HG03558 (cell line): ENCODE data around the gene TADA2A.
A peak's percentile ranks its signal among the peaks of the same experiment; 100 is the strongest.

ENCODE experiments used
- ATAC-seq: cut with Tn5 transposase; IDR thresholded peaks from one replicate; pipeline ENCODE4 v1.9.1; 2021; ENCODE audit warnings: moderate number of reproducible peaks; ENCODE audit not compliant: unreplicated experiment; ENCODE audit errors: extremely low read depth

Gene TADA2A, protein sequence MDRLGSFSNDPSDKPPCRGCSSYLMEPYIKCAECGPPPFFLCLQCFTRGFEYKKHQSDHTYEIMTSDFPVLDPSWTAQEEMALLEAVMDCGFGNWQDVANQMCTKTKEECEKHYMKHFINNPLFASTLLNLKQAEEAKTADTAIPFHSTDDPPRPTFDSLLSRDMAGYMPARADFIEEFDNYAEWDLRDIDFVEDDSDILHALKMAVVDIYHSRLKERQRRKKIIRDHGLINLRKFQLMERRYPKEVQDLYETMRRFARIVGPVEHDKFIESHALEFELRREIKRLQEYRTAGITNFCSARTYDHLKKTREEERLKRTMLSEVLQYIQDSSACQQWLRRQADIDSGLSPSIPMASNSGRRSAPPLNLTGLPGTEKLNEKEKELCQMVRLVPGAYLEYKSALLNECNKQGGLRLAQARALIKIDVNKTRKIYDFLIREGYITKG

DNA sequence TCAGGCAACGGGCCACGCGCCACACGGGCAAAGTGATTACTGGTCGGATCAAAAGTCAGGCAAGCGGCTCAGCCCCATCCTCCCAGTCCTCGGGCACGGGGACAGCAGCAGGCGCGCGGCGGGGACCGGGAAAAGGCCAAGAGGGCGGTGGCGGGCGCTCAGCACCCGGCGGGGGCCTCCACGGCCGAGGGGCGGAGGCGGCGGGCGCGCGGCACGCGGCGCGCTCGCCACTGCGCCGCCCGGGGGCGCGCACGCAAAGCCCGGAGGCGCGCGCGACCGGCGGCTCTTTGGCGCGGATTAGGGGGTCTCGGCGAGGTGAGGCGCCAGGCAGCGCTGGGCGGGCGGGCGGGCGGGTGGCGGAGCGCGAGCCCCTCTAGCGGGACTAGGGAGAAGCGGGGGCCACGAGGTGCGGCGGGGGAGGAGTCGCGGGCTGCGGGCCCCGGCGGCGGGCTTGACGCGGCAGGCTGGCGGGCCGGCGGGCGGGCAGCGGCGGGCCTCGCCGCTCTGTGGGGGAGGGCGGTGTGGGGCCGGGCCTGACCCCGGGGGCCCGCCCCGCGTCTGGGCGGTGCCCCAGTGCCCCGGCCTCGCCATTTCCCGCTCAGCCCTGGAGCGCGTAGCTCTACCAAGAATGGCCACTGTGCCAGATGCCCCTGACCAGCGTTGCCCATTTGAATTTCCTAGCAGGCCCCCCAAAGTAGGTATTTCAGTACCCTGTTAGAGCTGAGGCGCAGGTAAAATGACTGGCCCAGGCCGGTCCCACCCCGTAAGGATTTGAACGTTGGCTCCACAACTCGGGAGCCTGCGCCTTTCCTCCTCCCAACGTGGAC lies at the start of gene TADA2A, which contains the start of gene ACACA:
TSS of gene TADA2A (plus strand) at position 252 of the 827 bp plus-strand sequence. CDS start 4,480 bp downstream, outside the sequence.
TSS of gene ACACA (minus strand) at position 202 of the 827 bp plus-strand sequence. CDS start 537 bp downstream, outside the sequence.
- peak; percentile 74 for ATAC-seq

GRCh38 chr17:37358098-37358829 lies 48.4 kb upstream of the TADA2A start:
- no peak for ATAC-seq

- ATAC-seq, result peak; percentile 80
Measured at GRCh38 chr17:37358830-37359681, 47.6 kb upstream of the TADA2A start.

GRCh38 chr17:37359682-37360188 lies 47.0 kb upstream of the TADA2A start:
- ATAC-seq, result no peak

GRCh38 chr17:37360632-37361031 lies 46.1 kb upstream of the TADA2A start:
- ATAC-seq, result no peak

DNA sequence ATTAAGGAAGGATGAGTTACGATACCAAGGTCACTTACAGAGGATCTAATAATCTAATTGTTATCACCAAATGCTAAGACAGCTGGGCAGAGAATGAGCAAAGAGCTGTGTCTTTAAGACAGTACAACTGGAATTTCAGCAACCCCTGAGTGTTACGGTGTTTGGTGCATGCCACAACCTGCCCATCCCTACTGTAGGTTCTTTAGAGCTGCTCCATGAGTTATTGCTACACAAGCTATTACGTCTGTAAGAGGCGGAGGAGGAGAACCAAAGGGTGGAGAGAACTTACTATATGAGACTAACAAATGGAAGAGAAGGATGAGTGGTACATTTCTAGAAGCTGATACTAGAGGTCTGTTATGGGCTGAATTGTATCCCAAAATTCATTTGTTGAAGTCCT lies 45.1 kb upstream of the TADA2A start:
- ATAC-seq, result no peak

- ATAC-seq, result no peak
Measured at GRCh38 chr17:37365589-37365988, 41.1 kb upstream of the TADA2A start.

DNA sequence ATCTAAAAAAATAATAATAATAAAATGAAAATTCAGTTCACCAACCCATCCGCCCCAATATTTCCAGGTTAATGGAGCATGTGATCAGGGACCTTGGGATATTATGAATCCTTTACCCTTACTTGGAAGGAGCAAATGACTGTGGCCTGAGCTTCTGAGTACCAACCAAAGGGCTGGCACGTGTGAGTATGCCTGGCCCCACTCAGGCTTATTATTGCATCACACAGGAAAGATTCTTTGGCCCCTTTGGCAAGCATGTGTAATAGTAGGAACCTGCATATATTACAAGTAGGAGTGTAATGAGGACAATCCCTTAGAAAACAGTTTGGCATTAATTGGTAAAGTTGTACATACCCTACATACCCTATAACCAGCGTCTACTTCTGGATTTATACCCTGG lies 38.1 kb upstream of the TADA2A start:
- ATAC-seq, result no peak

GRCh38 chr17:37373530-37374159 lies 33.0 kb upstream of the TADA2A start:
- no peak for ATAC-seq

GRCh38 chr17:37375706-37376105 lies 31.0 kb upstream of the TADA2A start, which contains the start of gene C17orf78:
Gene C17orf78 (plus strand): TSS chr17:37375985. CDS start chr17:37376093, 108 bp downstream.
- ATAC-seq, result no peak

- no peak for ATAC-seq
Measured at GRCh38 chr17:37382056-37382455, 24.6 kb upstream of the TADA2A start.

DNA sequence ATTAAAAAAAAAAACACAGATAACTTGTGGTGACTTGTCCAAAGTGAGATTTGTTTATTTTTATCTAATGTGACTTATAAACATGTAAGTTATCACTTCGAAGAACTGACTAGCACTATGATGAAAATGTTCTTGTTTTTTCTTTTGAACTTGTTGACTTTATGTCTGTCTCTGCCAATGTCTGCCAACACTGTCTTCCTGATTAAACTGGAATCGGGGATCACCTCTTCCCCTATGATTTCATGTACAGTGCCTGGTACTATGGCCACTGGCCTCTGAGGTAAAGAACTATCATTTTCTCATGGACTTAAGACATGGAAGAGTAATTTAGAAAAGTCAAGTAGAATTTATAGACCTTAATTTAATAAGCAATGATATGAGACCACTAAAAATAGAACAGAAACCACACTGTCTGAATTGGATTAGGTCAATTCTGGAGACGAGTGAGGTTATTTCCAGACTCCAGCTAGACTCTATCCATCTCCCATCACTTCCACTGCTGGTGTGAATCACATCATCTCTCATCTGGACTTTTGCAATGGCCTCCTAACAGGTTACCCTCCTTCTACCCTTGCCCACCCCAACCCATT lies 22.0 kb upstream of the TADA2A start:
- no peak for ATAC-seq

DNA sequence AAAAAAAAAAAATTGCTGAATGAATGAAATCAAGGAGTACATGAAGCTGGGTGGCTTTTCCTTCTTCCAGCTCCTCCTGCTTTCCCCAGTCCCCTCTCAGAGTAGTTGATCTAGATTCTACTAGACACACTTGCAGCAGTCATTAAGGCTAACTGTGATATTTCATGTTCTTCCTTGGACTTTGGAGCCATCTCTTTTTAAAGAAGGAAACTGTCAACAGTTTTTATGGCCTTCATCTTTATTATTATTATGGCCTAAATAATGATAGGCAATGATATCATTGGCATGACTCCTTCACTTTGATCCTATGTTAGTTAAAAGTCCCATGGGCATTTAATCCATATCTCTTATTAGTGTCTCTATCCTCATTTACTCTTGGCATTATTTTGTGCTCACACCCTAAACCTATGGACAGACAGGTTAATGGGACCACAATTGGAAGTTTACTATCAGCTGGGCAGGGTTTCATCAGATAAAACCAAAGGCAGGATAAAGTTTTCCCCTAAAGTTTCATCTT lies 21.2 kb upstream of the TADA2A start:
- no peak for ATAC-seq

DNA sequence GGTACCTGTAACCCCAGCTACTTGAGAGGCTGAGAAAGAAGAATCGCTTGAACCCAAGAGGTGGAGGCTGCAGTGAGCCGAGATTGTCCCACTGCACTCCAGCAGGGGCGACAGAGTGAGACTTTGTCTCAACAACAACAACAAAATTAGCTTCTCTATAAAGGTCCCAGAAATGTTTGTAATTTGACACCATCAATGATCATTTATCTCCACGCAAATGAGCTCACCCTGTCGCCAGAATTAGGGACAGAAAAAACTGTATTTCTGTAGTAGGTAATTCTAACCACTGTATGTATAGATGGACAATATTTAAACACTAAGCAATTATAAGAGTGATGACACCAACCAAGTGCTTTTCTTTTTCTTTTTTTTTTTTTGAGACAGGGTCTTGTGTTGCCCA lies 20.2 kb upstream of the TADA2A start:
- ATAC-seq, result no peak

GRCh38 chr17:37388266-37388665 lies 18.4 kb upstream of the TADA2A start:
- no peak for ATAC-seq

GRCh38 chr17:37389160-37389559 lies 17.5 kb upstream of the TADA2A start:
- ATAC-seq, result no peak

- ATAC-seq, result no peak
Measured at GRCh38 chr17:37391146-37391545, 15.5 kb upstream of the TADA2A start.

DNA sequence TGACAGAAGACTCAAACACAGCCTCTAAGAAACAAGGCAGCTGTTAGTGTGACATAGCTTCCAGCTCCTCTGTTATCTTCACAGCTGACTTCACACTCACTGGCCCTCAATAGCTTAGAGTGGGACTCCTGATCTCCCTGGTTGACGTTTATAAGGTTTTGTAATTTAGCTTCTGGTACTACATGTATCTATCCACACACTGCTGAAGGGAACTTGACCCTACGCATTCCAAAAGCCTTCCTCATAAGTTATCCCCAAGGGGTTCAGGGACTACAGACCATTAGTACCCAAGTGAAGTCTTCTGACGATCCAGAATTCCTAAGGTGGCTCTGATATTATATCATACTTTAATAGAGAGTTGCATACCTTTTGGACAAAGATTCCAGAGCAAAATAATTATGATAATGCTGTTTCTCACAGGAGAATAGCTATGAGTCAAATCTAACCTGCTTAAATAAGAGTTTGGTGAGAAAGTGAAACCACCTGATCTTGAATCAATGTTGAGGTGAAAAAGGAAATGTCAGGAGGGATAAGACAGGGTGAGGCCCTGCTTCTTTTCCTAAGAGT lies 14.6 kb upstream of the TADA2A start:
- peak; percentile 49 for ATAC-seq
